ENCODE measurements around the gene CGNL1. TPM values are rescaled to one million over a fixed set of nuclear protein-coding genes. Genes with fewer than 3 reads are reported as not detected.

CGNL1 gene
- total RNA-seq, 2 donors from 2014 or later: 11.8 to 33.5 TPM

- TF ChIP-seq, protein P1, sequence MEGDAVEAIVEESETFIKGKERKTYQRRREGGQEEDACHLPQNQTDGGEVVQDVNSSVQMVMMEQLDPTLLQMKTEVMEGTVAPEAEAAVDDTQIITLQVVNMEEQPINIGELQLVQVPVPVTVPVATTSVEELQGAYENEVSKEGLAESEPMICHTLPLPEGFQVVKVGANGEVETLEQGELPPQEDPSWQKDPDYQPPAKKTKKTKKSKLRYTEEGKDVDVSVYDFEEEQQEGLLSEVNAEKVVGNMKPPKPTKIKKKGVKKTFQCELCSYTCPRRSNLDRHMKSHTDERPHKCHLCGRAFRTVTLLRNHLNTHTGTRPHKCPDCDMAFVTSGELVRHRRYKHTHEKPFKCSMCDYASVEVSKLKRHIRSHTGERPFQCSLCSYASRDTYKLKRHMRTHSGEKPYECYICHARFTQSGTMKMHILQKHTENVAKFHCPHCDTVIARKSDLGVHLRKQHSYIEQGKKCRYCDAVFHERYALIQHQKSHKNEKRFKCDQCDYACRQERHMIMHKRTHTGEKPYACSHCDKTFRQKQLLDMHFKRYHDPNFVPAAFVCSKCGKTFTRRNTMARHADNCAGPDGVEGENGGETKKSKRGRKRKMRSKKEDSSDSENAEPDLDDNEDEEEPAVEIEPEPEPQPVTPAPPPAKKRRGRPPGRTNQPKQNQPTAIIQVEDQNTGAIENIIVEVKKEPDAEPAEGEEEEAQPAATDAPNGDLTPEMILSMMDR (IDR thresholded peaks at IDR 0.05): no peak
- no peak for DNase-seq (ENCODE audit: low spot score)
Measured at GRCh38 chr15:57367556-57367955, 8.7 kb upstream of the CGNL1 start.

DNA sequence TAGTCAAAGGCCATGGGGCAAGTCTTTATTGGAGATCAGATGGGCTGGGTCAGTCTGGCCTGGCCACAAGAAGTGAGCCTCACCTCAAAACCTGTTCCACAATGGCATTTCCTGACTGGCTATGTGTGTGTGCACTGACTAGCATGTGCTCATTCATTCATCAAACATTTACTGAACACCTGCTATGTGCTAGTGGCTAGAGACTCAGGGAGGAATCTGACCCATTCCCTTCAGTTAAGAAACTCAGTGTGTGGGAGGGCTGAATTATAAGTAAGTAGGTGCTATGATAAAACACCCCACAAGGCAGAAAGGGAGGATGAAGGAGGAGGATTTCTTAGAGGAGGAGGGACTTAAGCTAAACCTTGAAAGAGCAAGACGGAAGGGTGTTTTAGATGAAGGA, 5.4 kb upstream of the CGNL1 start:
- Histone ChIP-seq H3K4me1 (ENCODE audit: control insufficient read depth in 1 of 2, low read depth in 2 of 2) (peaks cover 0 to 5% of the 10 kb centered on the region in 2 donors), H3K27me3 (replicated peaks; ENCODE audit: insufficient read depth) (no peaks in the 10 kb centered on the region), H3K36me3 (no peaks in the 10 kb centered on the region), H3K9me3 (no peaks in the 10 kb centered on the region), H3K27ac (no peak overlapping the region), H3K4me3 (no peak overlapping the region)
- DNase-seq (ENCODE audit: low spot score) (no peak), ATAC-seq (ENCODE audit: insufficient number of reproducible peaks, low FRiP score, low read depth) (no peak)
- TF ChIP-seq, protein P1 (IDR thresholded peaks at IDR 0.05): no peak

More at GRCh38 chr15:57367556-57367955, 8.7 kb upstream of the CGNL1 start:
- Histone ChIP-seq H3K4me1 (ENCODE audit: control insufficient read depth in 1 of 2, low read depth in 2 of 2) (no peaks in the 10 kb centered on the region), H3K36me3 (no peaks in the 10 kb centered on the region), H3K4me3 (no peak overlapping the region), H3K27ac (no peak overlapping the region), H3K27me3 (replicated peaks; ENCODE audit: insufficient read depth) (no peaks in the 10 kb centered on the region), H3K9me3 (no peaks in the 10 kb centered on the region)
- ATAC-seq (ENCODE audit: insufficient number of reproducible peaks, low FRiP score, low read depth): no peak

- no peaks in the 10 kb centered on the region for H3K27me3 ChIP-seq (replicated peaks; ENCODE audit: insufficient read depth)
- DNase-seq (ENCODE audit: low spot score) (no peak), ATAC-seq (ENCODE audit: insufficient number of reproducible peaks, low FRiP score, low read depth) (no peak)
- no peaks in the 10 kb centered on the region for H3K9me3 ChIP-seq
- no peak overlapping the region for H3K4me3 ChIP-seq
- H3K4me1 ChIP-seq (ENCODE audit: control insufficient read depth in 1 of 2, low read depth in 2 of 2): peaks cover 0 to 19% of the 10 kb centered on the region in 2 donors
- TF ChIP-seq, protein P1 (IDR thresholded peaks at IDR 0.05): no peak
- no peak overlapping the region for H3K27ac ChIP-seq
- no peaks in the 10 kb centered on the region for H3K36me3 ChIP-seq
Measured at GRCh38 chr15:57373251-57373881, 2.9 kb upstream of the CGNL1 start.

DNA sequence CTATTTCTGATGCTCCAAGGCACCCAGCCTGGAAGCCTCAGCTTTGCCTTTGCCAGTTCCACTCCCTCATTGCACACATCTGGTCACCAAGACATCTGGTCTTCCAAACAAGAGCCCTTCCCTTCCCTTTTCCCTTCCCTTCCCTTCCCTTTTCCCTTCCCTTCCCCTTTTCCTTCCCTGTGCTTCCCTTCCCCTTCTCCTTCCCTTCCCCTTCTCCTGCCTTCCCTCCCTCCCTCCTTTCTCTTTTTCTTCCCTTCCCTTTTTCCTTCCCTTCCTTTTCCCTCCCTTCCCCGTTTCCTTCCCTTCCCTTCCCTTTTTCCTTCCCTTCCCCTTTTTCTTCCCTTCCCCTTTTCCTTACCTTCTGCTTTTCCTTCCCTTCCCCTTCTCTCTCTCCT, 2.4 kb upstream of the CGNL1 start:
- no peaks in the 10 kb centered on the region for H3K9me3 ChIP-seq
- TF ChIP-seq, protein P1 (IDR thresholded peaks at IDR 0.05): no peak
- no peaks in the 10 kb centered on the region for H3K36me3 ChIP-seq
- ATAC-seq (ENCODE audit: insufficient number of reproducible peaks, low FRiP score, low read depth): no peak
- H3K4me3 ChIP-seq: no peak overlapping the region
- H3K4me1 ChIP-seq (ENCODE audit: control insufficient read depth in 1 of 2, low read depth in 2 of 2): peaks cover 0 to 24% of the 10 kb centered on the region in 2 donors
- DNase-seq (ENCODE audit: low spot score): no peak
- H3K27ac ChIP-seq: no peak overlapping the region
- no peaks in the 10 kb centered on the region for H3K27me3 ChIP-seq (replicated peaks; ENCODE audit: insufficient read depth)

DNA sequence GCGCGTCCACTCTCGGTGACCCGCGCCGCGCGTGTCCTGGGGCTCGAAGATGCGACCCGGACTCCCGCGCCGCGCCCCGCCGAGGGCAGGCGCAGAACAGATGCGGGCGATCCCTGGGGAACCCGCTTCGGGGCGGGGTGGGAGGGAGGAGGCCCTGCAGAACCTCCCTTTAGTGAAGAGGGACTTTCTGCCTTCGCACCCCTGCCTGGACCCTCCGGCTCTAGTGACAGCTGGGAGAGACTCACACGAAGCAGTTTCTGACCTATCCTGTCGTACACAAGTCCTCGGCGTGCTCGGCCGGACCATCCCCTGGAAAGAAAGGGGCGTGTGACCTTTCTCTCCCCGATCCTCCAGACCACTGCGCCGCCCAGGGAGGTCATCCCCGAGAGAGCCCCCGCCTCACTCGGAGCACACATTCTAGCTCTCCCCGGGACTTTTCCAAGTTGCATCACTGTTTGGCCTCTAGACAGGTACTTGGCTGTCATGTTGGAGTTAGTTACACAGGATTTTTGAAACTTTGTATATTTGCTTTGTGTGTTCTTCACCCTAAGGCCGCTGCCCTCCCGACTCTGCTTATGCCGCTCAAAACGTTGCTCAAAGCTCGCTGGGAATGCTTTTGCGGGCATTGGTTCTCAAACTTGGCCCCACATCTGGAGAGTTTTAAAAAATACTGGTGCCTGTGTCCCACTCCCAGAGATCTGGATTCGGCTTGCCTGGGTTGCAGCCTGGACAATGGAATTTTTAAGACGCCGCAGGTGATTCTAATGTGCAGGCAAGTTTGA, 582 bp downstream of the CGNL1 start:
- no peaks in the 10 kb centered on the region for H3K27me3 ChIP-seq (replicated peaks; ENCODE audit: insufficient read depth)
- DNase-seq (ENCODE audit: low spot score) (no peak), ATAC-seq (ENCODE audit: insufficient number of reproducible peaks, low FRiP score, low read depth) (no peak)
- peak overlapping the region; percentile 70 for H3K4me3 ChIP-seq
- peaks cover 0 to 50% of the 10 kb centered on the region in 2 donors for H3K4me1 ChIP-seq (ENCODE audit: control insufficient read depth in 1 of 2, low read depth in 2 of 2)
- H3K36me3 ChIP-seq: no peaks in the 10 kb centered on the region
- TF ChIP-seq, protein P1 (IDR thresholded peaks at IDR 0.05): no peak
- H3K27ac ChIP-seq: peak overlapping the region in 1 of 2 donors; percentile 40
- H3K9me3 ChIP-seq: no peaks in the 10 kb centered on the region
